T47D (cell line): Measurements from ENCODE around the gene SFI1.
"Not testable (repeated sequence)": the region's sequence is repeated elsewhere in the genome, so short reads cannot be mapped to it uniquely, and the experiment has no call there.

Experiments used
- DNase-seq, 2 experiments: peaks; one replicate each; pipeline versions ENCODE4 v3.0.0 to v3.0.0-alpha.2; 2011 to 2012; ENCODE audit warnings: low read depth in 1 of 2, low spot score in 1 of 2
- JUND ChIP-seq: IDR thresholded peaks from 2 replicates; pipeline ENCODE4 v1.6.1; 2012; ENCODE audit warnings: low read depth
- in situ Hi-C: cut with HindIII; loops from 2 replicates; pipeline ENCODE4 v1.10.0; 2016; ENCODE audit warnings: low sequenced_read_pairs, low pct_unique_long_range_greater_than_20kb

Gene SFI1

DNA sequence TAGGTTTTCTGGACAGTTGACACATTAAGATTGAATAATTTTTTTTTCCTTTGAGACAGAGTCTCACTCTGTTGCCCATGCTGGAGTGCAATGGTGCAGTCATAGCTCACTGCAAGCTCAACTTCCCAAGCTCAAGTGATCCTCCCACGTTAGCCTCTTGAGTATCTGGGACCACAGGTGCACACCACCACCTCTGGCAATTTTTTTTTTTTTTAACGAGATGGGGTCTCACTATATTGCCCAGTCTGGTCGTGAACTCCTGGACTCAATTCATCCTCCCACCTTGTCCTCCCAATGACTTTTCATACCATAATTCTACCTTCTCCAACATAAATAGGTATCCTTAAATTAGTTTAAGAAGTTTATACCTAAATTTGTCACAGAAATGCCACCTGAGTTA, 15.2 kb upstream of the SFI1 start:
- no peak for TF ChIP-seq JUND
- DNase-seq = no peak
- in situ Hi-C loops = no loop called here

DNA sequence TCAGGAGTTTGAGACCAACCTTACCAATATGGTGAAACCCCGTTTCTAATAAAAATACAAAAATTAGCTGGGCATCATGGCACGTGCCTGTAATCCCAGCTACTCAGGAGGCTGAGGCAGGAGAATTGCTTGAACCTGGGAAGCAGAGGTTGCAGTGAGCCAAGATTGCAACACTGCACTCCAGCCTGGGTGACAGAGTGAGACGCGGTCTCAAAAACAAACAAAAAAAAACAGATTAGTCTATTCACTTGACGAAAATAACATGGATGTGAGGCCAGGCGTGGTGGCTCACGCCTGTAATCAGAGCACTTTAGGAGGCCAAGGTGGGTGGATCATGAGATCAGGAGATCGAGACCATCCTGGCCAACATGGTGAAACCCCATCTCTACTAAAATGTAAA, 13.9 kb upstream of the SFI1 start:
- in situ Hi-C loops, DNase-seq: not testable (repeated sequence)

DNA sequence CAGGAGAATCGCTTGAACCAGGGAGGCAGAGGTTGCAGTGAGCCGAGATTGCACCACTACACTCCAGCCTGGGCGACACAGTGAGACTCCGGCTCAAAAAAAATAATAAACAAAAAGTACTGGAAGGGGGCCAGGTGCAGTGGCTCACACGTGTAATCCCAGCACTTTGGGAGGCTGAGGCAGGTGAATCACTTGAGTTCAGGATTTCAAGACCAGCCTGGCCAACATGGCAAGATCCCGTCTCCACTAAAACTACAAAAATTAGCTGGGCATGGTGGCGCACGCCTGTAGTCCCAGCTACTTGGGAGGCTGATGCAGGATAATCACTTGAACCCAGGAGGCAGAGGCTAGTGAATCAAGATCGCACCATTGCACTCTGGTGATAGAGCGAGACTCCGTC, 10.0 kb upstream of the SFI1 start:
- in situ Hi-C loops, DNase-seq: not testable (repeated sequence)

DNA sequence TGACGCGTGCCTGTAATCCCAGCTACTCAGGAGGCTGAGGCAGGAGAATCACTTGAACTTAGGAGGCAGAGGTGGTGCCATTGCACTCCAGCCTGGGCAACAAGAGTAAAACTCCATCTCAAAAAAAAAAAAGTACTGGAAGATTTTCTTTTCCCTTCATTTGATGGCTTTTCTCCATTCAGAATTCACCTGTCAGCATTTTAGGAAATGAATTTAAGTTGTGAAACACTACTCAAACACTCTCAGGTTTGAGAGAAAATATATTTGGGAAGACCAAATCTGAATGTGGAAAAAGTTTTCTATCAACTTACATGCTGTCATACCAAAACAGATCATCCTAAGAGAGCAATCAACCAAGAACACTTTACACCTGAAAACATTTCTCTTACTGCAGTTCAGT, 9.4 kb upstream of the SFI1 start:
- in situ Hi-C loops = no loop called here
- DNase-seq = no peak
- TF ChIP-seq JUND = no peak

DNA sequence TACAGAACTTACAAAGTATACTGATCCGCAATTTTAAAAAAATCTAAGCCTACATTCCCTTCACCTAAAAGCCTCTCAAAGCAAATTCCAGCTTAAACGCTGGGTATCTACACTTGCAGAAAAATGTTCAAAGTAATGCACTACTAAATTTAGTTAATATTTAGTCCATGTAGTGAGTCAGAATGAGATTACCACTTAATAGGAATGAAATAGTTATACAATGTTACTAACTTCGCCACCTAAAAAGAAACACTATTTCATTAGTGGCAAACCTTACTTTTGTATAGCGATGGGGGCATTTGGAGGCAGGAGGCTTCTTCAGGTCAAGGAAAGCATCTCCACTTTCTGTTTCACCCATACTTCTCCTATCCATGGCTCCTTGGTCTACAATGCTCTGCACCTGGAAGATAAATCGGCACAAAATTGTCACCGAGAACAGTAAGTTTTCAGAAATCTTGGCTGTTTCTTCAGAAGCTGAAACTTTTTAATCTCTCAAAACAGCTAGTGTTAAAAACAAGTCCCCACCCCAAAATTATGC, 7.9 kb upstream of the SFI1 start:
- no peak for DNase-seq

DNA sequence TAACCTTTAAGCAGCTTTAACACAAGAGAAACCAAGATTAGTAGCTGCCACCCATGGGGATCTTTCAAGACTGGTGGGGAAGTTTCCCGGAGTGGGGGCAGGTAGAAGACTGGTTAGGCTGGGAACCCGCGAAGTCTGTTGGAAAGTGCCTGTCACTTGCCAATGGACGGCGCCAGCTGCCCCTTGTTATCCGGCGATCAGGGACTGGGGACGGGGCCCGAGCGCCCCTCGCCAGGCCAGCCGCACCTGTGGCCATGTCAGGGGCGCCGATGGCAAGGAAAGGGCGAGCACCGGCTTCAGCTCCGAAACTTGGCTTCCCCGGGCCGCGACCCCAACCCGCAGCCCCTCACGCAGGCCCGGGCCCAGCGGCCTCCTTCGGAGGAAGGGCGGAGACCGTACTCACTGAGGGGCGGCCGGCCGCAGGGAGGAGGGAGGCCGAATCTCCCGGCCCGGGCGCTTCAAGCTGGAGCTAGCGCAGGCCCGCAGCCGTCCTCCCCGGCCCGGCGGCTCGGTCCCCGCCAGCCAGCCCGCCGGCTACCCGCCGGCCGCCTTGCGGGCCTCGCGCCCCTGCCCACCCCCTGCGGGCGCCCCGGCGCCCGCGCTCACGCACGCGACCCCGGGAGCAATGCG, 7.2 kb upstream of the SFI1 start:
- no peak for TF ChIP-seq JUND
- in situ Hi-C loops = no loop called here
- peak in 1 of 2 experiments; percentile 18 for DNase-seq

More for the DNA sequence above, 7.9 kb upstream of the SFI1 start:
- no peak for TF ChIP-seq JUND
- in situ Hi-C loops = no loop called here

DNA sequence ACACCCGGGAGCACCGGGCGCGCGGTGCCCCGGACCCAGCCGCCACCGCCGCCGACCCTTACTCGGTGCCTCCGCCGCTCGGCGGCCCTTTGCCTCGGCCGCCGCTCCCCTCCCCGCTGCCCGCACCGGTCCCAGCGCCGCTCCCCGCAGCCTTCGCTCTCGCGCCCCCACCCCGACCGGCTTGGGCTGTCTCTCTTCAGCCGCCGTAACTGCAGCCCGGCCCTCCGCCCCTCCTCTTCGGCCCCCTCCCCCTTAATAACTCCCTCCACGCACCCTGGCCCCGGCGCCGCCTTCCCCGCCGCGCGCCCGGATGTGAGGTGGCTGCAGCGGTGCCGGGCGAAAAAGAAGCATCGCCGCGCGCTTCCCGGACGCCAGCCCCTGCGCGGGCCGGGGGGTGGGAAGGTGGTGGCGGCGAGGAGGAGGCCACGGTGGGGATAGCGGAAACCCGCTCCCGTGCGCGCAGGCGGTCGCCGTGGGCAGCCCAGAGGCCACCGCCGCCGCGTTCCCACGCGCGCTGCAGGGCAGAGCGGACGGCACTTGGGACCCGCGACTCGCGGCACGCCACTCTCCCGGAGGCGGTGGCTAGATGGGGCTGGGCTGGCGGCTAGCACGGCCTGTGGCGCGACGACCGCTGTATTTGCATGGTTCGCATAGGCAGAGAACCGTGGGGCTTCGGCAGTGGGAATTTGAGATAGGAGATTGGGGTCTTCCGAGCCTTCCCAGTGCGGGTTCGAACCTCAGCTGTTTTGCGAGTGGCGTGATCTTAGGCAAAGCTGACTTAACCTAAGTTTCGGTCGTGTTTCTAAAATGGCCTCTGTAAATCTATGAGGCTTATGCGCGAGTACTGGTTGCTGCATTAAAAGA, 6.5 kb upstream of the SFI1 start, which contains the start of gene EIF4ENIF1:
Gene EIF4ENIF1 (minus strand): TSS at position 211 of the 864 bp plus-strand sequence. CDS start 1,124 bp downstream, outside the sequence.
- no peak for TF ChIP-seq JUND
- in situ Hi-C loops = no loop called here
- DNase-seq = peak; percentile 68 to 88

DNA sequence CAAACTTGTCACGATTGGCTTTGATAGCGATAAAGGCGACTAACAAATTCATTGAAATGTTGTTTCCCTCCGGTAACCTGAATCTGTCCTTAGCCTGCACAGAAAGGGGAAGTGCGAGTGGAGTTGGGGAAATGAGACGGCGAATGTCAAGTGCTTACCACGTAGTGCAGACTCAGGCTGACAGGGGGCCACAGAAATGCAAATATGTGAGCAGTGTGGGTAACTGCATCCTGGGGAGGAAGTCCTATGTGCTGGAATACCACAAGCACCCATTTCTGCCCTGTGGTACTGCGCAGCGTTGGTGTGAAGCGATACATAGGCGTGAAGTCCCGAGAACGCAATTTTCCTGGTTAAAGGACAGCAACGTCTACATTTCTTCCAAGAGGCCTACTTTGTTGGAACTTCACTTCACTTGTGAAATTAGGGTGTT, 5.8 kb upstream of the SFI1 start:
- in situ Hi-C loops = no loop called here
- no peak for TF ChIP-seq JUND
- DNase-seq = peak in 1 of 2 experiments; percentile 54

DNA sequence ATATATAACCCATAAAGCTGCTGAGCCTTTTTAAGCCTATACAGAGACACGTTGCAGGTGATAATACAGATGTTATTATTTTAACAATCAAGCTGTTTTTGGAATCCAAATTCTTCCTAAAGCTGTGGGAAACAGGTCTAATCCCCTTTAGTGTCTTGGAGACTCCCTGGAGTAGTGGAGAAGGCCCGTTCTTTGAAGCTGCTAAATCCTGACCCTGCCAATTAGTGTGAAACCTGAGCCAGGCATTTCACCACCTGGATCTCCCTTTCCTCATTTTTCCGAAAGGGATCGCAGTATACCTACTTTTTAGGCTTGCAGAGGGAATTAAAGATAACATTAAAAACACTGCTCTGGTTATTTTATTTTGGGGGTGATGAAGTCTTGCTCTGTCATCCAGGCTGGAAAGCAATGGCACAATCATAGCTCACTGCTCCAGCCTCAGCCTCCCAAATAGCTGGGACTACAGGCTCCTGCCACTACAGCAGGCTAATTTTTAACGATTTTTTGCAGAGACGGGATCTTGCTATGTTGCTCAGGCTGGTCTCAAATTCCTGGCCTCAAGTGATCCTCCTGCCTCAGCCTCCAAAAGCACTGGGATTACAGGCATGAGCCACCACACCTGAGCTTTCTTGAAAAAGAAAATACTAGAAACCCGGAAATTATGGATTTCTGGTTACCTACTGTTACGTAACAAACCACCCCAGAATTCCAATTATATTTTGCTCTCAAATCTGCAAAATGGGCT, 4.9 kb upstream of the SFI1 start:
- no peak for TF ChIP-seq JUND
- in situ Hi-C loops = no loop called here
- no peak for DNase-seq

DNA sequence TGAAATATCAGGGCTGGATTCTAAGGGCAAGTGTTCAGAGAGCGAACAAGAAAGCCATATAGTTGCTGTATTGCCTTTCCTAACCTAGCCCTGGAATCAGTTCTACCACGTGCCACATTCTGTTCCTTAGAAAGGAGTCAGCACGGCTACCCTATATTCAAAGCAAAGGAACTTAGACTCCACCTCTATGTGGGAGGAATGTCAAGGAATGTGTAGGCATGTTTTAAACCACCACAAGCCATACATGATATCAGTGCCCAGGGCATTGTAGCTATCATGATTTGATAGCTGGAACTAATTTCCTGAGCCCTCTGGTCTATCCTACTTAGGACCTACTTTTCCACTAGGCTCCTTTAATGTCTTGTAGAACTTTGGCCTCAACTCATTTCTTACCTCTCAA, 4.2 kb upstream of the SFI1 start:
- in situ Hi-C loops = no loop called here
- no peak for TF ChIP-seq JUND
- no peak for DNase-seq

DNA sequence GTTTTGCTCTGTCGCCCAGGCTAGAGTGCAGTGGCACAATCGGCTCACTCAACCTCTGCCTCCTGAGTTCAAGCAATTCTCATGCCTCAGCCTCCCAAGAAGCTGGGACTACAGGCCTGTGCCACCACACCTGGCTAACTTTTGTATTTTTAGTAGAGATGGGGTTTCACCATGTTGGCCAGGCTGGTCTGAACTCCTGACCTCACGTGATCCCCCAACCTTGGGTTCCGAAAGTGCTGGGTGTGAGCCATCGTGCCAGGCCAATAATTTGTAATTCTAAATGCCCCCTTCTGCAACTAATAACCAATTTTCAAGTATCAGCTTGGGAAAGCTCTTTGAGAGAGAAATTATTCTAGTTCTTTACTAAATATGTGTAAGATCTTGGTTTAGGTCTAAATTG, 3.0 kb upstream of the SFI1 start:
- DNase-seq, in situ Hi-C loops: not testable (repeated sequence)

DNA sequence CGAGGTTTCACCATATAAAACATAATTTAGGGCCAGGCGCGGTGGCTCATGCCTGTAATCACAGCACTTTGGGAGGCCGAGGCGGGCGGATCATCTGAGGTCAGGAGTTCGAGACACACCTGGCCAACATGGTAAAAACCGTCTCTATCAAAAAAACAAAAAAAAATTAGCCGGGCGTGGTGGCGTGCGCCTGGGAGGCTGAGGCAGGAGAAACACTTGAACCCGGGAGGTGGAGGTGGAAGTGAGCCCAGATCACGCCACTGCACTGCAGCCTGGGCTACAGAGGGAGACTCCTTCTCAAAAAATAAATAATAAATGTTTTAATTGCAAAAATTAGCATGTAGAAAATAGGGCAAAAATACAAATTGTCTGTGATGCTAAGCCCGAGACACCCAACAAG, 993 bp upstream of the SFI1 start:
- TF ChIP-seq JUND = no peak
- in situ Hi-C loops = no loop called here
- no peak for DNase-seq

DNA sequence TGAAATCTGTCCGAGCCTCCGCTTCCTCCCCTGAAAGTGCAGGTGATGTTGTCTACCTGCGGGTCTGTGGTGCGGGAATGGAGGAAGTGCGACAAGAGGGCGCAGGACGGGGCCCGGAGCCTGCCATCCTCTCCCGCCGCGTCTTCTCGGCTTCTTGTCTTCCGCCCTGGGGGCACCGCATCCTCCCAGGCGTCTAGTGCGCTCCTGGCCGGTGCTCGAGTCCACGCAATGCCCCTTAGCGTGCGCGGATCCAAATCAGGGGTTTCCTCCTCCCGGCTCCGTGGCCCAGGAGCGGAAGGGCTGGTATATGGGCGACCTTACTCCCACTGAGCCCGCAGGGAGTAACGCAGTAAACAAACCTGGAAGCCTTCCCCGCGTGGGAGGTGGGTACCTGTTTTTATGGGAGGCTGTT, 405 bp downstream of the SFI1 start:
- no peak for TF ChIP-seq JUND
- in situ Hi-C loops = no loop called here
- peak in 1 of 2 experiments; percentile 36 for DNase-seq
